OCI-LY7 (cell line): ENCODE data around the gene MAVS. TPM values are rescaled to one million over a fixed set of nuclear protein-coding genes. Genes with fewer than 3 reads are reported as not detected.

ENCODE experiments used
- BruUV-seq: library from RNA; stranded (reverse); fragments of 400-500 nt; replicated peaks from 2 replicates; lab custom pipeline; 2021; lab: Mats Ljungman, UMichigan
- CTCF ChIA-PET: fragments of 300-600 bp; sonication (Branson Sonifier 250); formaldehyde crosslinking; loops from one replicate; lab custom pipeline; 2022; ENCODE audit warnings: antibody characterized with exemption; ENCODE audit not compliant: unreplicated experiment; lab: Charles Lee
- POLR2A ChIA-PET: fragments of 300-600 bp; sonication (Branson Sonifier 250); formaldehyde crosslinking; loops from one replicate; lab custom pipeline; 2022; ENCODE audit warnings: antibody characterized with exemption; lab: Charles Lee
- DNase-seq: peaks from one replicate; pipeline ENCODE4 v3.0.0-alpha.2; 2015; ENCODE audit warnings: low spot score
- H2AFZ ChIP-seq: fragments of 200-600 bp; sonication (generic), shearing (Covaris generic); 2 replicates; pipeline ENCODE4 v1.6.1; 2014; ENCODE audit warnings: mild to moderate bottlenecking, antibody characterized with exemption, low read length, moderate library complexity
- H3K27ac ChIP-seq: fragments of 200-600 bp; sonication (generic); 2 replicates; pipeline ENCODE4 v1.5.1; 2014; ENCODE audit warnings: mixed run types, low read depth, mild to moderate bottlenecking, moderate library complexity, low read length, inconsistent platforms; ENCODE audit not compliant: poor library complexity, severe bottlenecking
- H3K36me3 ChIP-seq: fragments of 200-600 bp; sonication (generic); 2 replicates; pipeline ENCODE4 v1.6.1; 2014; ENCODE audit warnings: mild to moderate bottlenecking, antibody characterized with exemption, low read length, moderate library complexity, mixed read lengths; ENCODE audit not compliant: insufficient read depth
- H3K4me1 ChIP-seq: fragments of 200-600 bp; sonication (generic); 2 replicates; pipeline ENCODE4 v1.5.1; 2014; ENCODE audit warnings: mild to moderate bottlenecking, low read length; ENCODE audit not compliant: insufficient read depth, poor library complexity, severe bottlenecking
- H3K4me2 ChIP-seq: fragments of 200-600 bp; sonication (generic); 2 replicates; pipeline ENCODE4 v1.6.1; 2014; ENCODE audit warnings: mild to moderate bottlenecking, low read length
- H3K4me3 ChIP-seq: fragments of 200-600 bp; sonication (generic); 2 replicates; pipeline ENCODE4 v1.5.1; 2014; ENCODE audit warnings: mild to moderate bottlenecking, low read depth, low read length; ENCODE audit not compliant: poor library complexity, severe bottlenecking
- H3K79me2 ChIP-seq: fragments of 200-600 bp; sonication (generic); 2 replicates; pipeline ENCODE4 v1.6.1; 2016; ENCODE audit warnings: low read depth, mild to moderate bottlenecking, low read length, moderate library complexity, mixed read lengths; ENCODE audit not compliant: insufficient read depth
- H3K9me2 ChIP-seq: fragments of 200-600 bp; sonication (generic); 2 replicates; pipeline ENCODE4 v1.6.1; 2016; ENCODE audit warnings: mild to moderate bottlenecking, low read length, mixed read lengths; ENCODE audit not compliant: insufficient read depth
- H3K9me3 ChIP-seq: fragments of 200-600 bp; sonication (generic); 2 replicates; pipeline ENCODE4 v1.6.1; 2014; ENCODE audit warnings: mild to moderate bottlenecking, mixed run types, low read length, mixed read lengths
- H4K20me1 ChIP-seq: fragments of 200-600 bp; sonication (generic); 2 replicates; pipeline ENCODE4 v1.6.1; 2014; ENCODE audit warnings: mild to moderate bottlenecking, antibody characterized with exemption, low read length, moderate library complexity, mixed read lengths; ENCODE audit not compliant: insufficient read depth
- CTCF ChIP-seq: fragments of 200-600 bp; sonication (generic); conservative IDR thresholded peaks from 2 replicates; pipeline ENCODE4 v1.5.1; 2014; ENCODE audit warnings: mild to moderate bottlenecking, antibody characterized with exemption, low read length, moderate library complexity, mixed read lengths
- EZH2phosphoT487 ChIP-seq: fragments of 200-600 bp; sonication (generic); IDR thresholded peaks from 2 replicates; pipeline ENCODE4 v1.6.1; 2018; ENCODE audit warnings: low read depth, borderline replicate concordance, mild to moderate bottlenecking, mixed run types, antibody characterized with exemption, low read length, moderate library complexity, mixed read lengths
- intact Hi-C: fragments of 100-400 bp; cut with micrococcal nuclease; formaldehyde crosslinking; loops from one replicate; pipeline ENCODE4 v1.10.0; 2022; ENCODE audit not compliant: unreplicated experiment
- total RNA-seq, 2 experiments: library from RNA; depleted of rRNA in 1 of 2; stranded (reverse); fragments of >200 nt in 1 of 2; shearing (Covaris generic) in 1 of 2; gene quantifications; 2 replicates each; pipeline ENCODE4 v1.2.3, GENCODE V29; 2014 to 2022

Gene MAVS
- total RNA-seq, 2 experiments from 2014 or later, result 19.8 to 35.5 TPM

GRCh38 chr20:3871550-3872265, 25.1 kb downstream of the MAVS start:
- CTCF ChIA-PET, result no interaction called here
- H3K9me2 ChIP-seq, result no peaks in the 10 kb centered on the region

GRCh38 chr20:3873507-3873906, 26.9 kb downstream of the MAVS start:
- intact Hi-C loops, result no loop called here
- CTCF ChIA-PET, result no interaction called here
- no peak overlapping the region for H3K4me3 ChIP-seq

More at GRCh38 chr20:3871550-3872265, 25.1 kb downstream of the MAVS start:
- H3K4me2 ChIP-seq, result no peak overlapping the region
- BruUV-seq, result no TSS peak
- DNase-seq, result no peak
- H2AFZ ChIP-seq, result no peak overlapping the region
- no peak overlapping the region for H3K27ac ChIP-seq
- intact Hi-C loops, result no loop called here
- TF ChIP-seq EZH2phosphoT487 (no peak), CTCF (no peak)
- peaks cover 47% of the 10 kb centered on the region for H3K36me3 ChIP-seq
- no peaks in the 10 kb centered on the region for H3K9me3 ChIP-seq
- POLR2A ChIA-PET, result interaction anchor here (0.5 to 1.0 kb wide), 2 partner anchors 9 to 671 kb away, joined by 3 to 4 read pairs; no protein-coding TSS in a partner anchor
- H3K79me2 ChIP-seq, result no peaks in the 10 kb centered on the region
- H3K4me3 ChIP-seq, result no peak overlapping the region
- H4K20me1 ChIP-seq, result no peaks in the 10 kb centered on the region
- H3K4me1 ChIP-seq, result no peaks in the 10 kb centered on the region

More at GRCh38 chr20:3873507-3873906, 26.9 kb downstream of the MAVS start:
- H3K4me1 ChIP-seq, result no peaks in the 10 kb centered on the region
- H3K4me2 ChIP-seq, result no peak overlapping the region
- POLR2A ChIA-PET, result no interaction called here
- H2AFZ ChIP-seq, result no peak overlapping the region
- H3K9me2 ChIP-seq, result no peaks in the 10 kb centered on the region
- H3K79me2 ChIP-seq, result no peaks in the 10 kb centered on the region
- H4K20me1 ChIP-seq, result no peaks in the 10 kb centered on the region
- DNase-seq, result no peak
- TF ChIP-seq EZH2phosphoT487 (no peak), CTCF (no peak)
- H3K27ac ChIP-seq, result no peak overlapping the region
- H3K36me3 ChIP-seq, result peaks cover 38% of the 10 kb centered on the region
- BruUV-seq, result no TSS peak
- no peaks in the 10 kb centered on the region for H3K9me3 ChIP-seq
